Stromal cell of bone marrow (primary cell): ENCODE measurements around the gene GAREM1.
A peak's percentile ranks its signal among the peaks of the same experiment; 100 is the strongest.

Source experiments
- DNase-seq: peaks from one replicate; pipeline ENCODE4 v3.0.0-alpha.2; 2012; ENCODE audit warnings: low read depth

The GAREM1 gene

GRCh38 chr18:32424696-32425095 is 46.0 kb downstream of the GAREM1 start:
- no peak for DNase-seq

DNA sequence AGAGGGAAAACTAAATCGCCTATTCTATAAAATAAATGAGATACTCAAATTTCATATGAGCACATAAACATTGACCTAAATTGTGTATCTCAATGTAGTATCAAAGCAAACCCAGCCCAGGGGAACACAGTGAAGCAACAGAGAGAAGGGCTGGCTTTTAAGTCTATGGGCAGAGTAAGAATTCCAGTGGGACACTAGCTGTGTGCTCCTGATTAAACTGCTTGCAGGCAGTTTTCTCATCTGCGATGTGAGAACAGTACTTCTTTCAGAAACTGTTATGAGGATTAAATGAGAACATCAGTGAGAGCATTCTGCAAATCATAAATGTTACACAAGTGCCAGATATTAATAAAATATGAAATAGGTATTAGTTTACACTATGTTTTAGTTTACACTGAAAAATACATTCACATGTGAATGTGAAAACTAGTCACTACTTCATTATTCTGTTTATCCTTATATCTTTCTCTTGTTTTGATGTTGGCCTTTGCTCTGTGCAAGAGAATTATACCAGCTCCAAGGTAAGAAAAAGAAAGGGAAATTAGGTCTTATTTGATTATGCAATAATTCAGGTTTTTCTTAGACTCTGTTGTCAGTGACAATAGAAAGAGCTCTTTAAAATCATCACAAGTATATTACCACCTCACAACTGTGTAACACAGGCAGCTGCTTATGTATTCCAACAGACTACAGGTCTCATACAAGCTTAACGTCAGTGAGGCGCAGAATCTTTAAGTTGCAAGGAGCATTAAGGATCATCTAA is 47.5 kb downstream of the GAREM1 start:
- no peak for DNase-seq

DNA sequence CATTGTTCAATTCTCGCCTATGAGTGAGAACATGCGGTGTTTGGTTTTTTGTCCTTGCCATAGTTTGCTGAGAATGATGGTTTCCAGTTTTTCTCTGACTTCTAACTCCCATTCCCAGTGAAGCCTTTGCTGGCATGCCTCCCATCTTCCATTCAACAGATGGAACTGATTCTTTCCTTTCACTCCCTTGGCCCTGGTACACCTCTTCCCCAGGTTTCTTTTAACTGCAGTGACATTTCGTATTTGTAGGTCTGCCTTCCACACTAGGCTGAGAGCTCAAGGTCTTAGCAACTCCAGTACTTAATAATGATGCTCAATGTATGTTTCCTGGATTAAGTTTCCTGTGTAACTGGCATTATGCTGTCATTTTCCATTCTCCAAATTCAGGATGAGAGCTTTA is 48.5 kb downstream of the GAREM1 start:
- no peak for DNase-seq

GRCh38 chr18:32420084-32420750 is 50.5 kb downstream of the GAREM1 start:
- DNase-seq, result no peak

- DNase-seq, result no peak
Measured at GRCh38 chr18:32418148-32418547, 52.5 kb downstream of the GAREM1 start.

DNA sequence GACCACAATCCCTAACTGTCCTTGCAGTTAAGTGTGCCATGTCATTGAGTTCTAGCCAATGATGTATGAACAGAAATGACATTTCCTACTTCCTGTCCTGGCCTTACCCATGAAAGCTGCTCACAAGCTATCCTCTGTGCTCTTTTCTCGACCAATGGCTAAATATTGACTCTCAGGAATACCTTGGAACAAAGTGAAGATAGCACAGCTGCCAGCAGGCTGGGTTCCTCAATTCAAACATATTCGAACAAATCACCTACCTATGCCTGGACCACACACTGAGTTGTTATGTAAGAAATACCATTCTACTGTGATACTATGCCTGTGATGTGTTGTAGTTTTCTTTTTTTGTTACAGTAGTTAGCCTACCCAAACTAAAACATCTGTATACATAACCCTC is 65.1 kb downstream of the GAREM1 start:
- no peak for DNase-seq

- DNase-seq, result no peak
Measured at GRCh38 chr18:32401621-32402020, 69.1 kb downstream of the GAREM1 start.

DNA sequence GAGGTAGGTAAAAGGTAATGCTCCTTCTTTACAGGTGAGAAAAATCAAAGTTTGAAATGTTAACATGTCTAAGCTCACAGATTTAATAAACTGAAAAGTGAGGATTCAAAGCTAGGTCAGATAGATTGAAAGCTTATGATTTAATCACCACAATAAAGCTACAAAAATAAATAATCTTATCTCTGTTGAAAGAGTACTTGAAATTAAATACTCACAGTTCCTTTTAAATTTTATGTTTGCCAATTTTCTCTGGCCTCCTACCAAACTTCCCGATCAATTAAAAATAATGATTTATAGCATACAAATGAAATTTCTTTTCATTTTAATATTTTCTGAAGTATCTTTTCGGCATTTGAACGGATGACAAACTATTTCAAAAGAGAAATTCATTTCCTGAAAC is 77.3 kb downstream of the GAREM1 start:
- DNase-seq, result no peak

DNA sequence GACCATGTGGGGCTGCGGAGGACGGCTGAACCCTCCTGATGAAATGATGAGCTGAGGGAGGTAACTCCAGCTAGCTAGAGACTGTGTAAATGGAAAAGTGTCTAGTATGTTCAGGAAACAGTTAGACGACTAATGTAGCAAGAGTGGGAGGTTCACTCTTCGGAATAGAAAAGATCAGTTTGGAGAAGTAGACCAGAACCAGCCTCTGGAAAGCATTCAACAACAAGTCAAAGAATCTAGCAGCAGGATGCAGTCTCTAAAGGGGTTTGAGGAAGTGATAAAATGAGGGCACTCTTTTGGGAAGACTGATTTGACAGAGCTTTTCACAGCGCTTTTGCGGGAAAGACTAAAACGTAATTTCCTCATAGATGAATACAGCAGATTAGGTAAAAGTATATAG is 79.6 kb downstream of the GAREM1 start:
- DNase-seq, result no peak

DNA sequence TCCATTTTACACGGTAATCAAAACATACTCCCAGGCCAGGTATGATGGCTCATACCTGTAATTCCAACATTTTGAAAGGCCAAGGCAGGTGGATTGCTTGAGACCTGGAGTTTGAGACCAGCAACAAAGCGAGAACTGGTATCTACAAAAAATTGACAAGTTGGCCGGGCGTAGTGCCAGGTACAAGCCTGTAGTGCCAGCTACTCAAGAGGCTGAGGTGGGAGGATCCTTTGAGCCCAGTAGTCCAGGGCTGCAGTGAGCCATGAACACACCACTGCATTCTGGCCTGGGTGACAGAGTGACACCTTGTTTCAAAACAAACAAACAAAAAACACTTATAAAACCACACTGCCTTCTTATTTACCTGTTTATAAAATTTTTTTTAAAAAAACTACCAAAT is 80.8 kb downstream of the GAREM1 start:
- no peak for DNase-seq

DNA sequence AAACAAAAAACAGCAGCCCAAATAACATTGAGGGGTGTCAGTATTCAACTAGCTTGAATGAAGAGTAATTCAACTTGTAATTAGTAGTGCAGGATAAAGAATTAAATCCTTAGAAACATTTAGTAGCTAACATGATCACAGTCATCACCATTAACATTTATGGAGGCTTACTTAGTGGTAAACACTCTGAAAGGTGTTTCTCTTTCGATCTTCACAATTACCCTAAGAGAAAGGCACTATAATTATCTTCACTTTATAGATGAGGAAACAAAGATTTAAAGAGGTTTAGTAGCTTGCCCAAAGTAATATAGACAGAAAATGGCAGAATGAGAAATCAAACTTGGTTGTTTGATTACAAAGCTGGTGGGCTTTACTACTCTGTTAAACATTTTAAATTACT is 81.5 kb downstream of the GAREM1 start:
- no peak for DNase-seq

GRCh38 chr18:32386471-32386870 is 84.2 kb downstream of the GAREM1 start:
- no peak for DNase-seq

GRCh38 chr18:32383050-32383819 is 87.4 kb downstream of the GAREM1 start:
- peak; percentile 69 for DNase-seq

DNA sequence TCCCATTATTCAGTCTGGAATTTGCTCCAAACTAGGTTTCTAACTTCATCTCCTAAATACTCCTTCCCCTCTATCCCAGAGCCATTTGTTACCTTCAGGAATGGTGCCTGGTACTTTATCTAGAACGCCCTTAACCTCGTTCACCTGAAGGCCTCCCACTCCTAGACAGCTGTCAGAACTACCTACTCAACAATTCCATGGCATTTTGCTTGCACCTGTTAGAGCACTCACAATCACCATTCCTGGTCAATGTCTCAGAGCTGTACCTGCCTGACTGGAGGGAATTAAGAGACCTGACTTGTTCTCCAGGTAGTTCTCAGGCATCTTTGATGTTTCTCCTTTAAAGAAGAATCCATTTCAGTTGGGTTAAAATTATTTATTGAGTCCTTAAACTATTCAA is 88.9 kb downstream of the GAREM1 start:
- DNase-seq, result no peak

DNA sequence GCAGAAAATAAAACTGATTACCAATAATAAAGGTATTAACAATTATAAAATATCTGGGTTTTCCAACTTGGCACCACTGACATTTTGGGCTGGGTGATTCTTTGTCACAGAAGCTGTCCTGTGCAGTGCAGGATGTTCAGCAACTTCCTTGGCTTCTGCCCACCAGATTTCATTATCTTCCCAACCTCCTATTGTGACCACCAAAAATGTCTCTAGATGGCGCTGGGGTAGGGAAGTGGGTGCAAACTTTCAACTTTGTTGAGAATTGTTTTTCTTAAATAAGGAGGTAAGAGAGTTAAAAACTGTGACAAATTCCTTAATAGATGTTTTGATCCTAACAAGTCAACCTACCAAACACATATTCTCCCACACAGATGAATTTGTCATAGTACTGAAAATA is 90.1 kb downstream of the GAREM1 start:
- DNase-seq, result no peak

- no peak for DNase-seq
Measured at GRCh38 chr18:32379891-32380290, 90.8 kb downstream of the GAREM1 start.

- DNase-seq, result no peak
Measured at GRCh38 chr18:32378705-32379104, 92.0 kb downstream of the GAREM1 start.

- no peak for DNase-seq
Measured at GRCh38 chr18:32373995-32374394, 96.7 kb downstream of the GAREM1 start.

GRCh38 chr18:32373505-32373904 is 97.2 kb downstream of the GAREM1 start:
- DNase-seq, result no peak

- no peak for DNase-seq
Measured at GRCh38 chr18:32372381-32373061, 98.2 kb downstream of the GAREM1 start.

- DNase-seq, result no peak
Measured at GRCh38 chr18:32372047-32372380, 98.7 kb downstream of the GAREM1 start.

DNA sequence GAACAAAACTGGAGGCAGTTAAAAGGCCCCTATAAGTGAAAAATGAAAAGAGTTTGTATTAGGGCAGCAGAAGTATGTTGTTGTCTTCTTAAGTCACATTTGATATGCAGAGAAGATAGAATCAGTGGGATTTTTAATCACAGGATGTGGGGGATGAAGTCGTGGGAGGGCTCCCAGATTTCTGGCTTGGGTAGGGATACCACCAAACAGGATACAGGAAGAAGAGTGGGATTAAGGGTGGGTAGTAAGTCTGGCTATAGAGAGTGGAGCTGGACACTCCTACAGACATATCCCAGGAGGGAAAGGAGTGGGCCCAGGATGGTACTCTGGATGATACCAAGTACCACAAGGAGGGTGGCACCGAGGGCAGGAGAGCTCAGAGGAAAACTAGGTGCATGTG is 99.3 kb downstream of the GAREM1 start:
- no peak for DNase-seq

GRCh38 chr18:32368991-32369390 is 101.7 kb downstream of the GAREM1 start:
- DNase-seq, result no peak
